Dermis microvascular lymphatic vessel endothelial cell (primary cell): ENCODE data around the gene LRCH1. TPM values are rescaled to one million over a fixed set of nuclear protein-coding genes. Genes with fewer than 3 reads are reported as not detected.

ENCODE experiments used
- DNase-seq, 2 donors: peaks; one replicate each; pipeline versions ENCODE4 v3.0.0 to v3.0.0-alpha.2; 2010; ENCODE audit warnings: low read depth in 2 of 2
- total RNA-seq: library from RNA; depleted of rRNA; stranded (reverse); fragments of >200 nt; gene quantifications from 2 replicates; pipeline ENCODE4 v1.2.1, GENCODE V29; 2014

Gene LRCH1
- total RNA-seq, 1 donor from 2014 or later, result 11.2 TPM

DNA sequence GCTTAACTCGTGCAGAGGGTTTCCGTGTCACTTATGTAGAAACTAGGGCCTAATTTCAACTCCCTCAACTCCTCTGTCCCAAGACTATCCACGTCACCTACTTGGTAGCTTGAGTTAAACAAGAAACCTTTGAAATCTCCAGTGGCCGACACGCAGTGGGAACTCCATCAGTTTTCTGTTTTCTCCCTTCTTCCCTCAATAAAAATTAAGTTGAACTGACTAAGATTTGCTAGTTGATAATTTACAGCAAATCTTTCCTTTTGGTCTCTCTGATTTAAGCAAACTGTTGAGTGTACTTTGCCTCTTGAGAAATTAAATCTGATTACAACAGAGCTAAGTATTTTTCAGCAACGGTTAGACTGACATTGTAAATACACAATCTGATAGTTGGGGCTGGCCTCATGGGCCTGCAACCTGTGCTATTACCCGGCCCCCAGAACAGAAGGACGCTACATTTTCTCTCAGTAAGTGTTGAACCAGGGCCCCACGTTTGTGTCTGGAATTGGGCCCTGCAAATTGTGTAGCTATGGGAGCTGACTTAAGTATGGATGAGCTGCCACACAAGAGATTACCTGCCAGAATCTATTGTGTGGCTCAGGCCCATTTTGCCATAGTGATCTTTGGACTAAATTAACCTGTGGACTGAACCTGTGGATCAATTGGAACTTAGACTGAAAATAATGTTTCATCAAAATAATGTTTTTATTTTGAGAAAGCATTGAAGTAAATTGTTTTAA, 244.7 kb downstream of the LRCH1 start:
- DNase-seq, result no peak

DNA sequence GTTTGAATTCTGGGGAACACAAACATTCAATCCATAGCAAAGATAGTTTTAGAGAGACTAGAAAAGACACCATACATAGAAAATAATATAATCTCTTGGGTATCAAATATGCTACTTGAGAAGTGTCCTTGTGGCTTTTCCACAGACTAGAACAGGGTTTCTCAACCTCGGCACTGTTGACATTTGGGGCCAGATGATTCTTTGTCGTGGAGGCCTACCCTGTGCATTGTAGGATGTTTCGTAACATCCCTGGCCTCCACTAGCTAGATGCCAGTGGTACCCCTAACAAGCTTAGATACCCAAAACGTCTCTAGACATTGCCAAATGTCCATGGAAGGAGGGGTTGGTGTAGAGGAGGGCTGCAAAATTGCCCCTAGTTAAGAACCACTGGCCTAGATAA, 246.2 kb downstream of the LRCH1 start:
- no peak for DNase-seq

- DNase-seq, result no peak
Measured at GRCh38 chr13:46801858-46802257, 248.9 kb downstream of the LRCH1 start.

Other genes with a start within 250 kb of the LRCH1 start
- gene RUBCNL, start 165.9 kb upstream of the LRCH1 start, total RNA-seq, result under 0.01 and 0.13 TPM in 2 replicates
- gene ESD, start 244.0 kb downstream of the LRCH1 start, total RNA-seq, result 69.7 and 86.4 TPM in 2 replicates